Measurements from ENCODE around the gene IL15RA.

DNA sequence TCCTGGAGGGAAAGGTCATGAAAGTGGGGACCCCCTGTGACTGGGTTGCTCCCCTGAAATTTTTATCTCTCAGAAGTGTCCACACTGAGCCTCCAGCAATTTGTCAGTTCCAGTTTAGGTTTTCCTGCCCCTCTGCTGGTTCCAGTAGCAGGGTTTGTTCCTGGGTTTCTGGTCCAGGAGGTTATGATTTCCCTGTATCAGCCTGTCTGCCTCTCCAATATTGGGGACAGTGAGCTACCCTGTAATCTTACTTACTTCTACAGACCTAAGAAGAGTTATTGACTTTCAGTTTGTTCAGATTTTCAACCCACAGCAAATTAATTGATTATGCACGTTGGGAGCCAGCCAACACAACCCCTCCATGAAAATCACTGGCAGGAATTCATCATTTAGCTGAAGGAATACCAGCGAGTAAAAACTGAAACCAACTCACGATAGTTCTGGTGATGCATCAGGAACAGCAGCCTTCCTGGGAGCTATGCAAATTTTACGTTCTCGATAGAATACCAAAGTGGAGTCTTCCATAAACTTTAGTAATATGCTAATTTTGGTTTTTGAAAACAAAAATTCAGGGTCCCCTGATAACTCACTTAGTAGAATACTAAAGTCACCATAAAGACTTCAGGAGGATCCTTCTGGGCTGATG lies 31.3 kb upstream of the IL15RA start:
- TF ChIP-seq CTCF (IDR thresholded peaks at IDR 0.05) (no peak), POLR2A (IDR thresholded peaks at IDR 0.05) (no peak)

Measured in thyroid gland (tissue), 4 donors.